GM03348 (cell line): ENCODE measurements around the gene PLEKHA1.

Experiments used
- DNase-seq: peaks from one replicate; pipeline ENCODE4 v3.0.0; 2012; ENCODE audit warnings: low spot score

The PLEKHA1 gene

GRCh38 chr10:122422266-122422989 lies 47.9 kb downstream of the PLEKHA1 start:
- no peak for DNase-seq

GRCh38 chr10:122424059-122424458 lies 49.6 kb downstream of the PLEKHA1 start:
- DNase-seq = no peak

- DNase-seq = no peak
Observed at GRCh38 chr10:122426829-122427228, 52.3 kb downstream of the PLEKHA1 start.

DNA sequence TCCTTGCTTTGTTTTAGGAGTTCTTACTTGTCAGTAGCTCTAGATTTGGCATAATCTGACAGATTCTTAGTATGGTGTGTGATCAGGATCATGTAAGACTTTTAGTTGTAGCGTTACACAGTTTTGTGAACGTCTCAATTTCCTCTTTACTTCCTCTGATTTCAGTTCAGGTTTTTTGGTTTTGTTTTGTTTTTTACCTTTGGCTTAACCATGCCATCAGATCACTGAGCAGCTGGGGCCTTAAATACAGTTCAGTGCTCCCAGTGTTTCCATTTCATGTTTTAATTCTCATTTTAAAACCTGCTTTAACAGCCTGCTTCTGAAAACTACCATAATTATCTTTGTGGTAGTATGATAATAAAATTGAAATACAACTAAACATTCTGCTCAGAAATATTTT lies 52.8 kb downstream of the PLEKHA1 start:
- DNase-seq = no peak

DNA sequence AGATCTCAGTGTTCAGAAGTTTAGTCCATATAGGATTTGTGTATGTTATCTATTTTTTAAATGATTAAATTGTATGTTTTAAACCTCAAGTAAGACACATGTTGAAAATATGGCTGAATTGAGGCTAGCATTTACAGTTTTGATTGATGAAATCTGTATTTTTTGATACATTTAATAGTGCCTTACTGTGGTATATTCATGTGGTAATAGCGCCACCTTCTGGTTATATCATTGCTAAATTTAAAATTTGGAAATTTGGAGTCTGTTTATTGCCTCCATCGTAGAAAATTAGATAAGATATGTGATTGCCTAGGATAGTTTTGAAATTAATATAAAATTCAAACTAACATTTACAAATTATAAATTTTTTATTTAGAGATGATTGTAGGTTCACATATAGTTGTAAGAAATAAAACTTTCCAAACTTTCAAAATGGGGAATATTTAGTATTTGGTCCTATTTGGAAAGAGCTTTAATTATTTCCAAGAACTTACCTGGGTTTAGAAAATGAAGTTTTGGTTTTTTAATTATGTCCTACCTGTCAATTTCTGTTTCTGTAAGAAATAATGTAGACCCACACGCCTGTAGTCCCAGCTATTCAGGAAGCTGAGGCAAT lies 60.8 kb downstream of the PLEKHA1 start:
- DNase-seq = peak; percentile 43

GRCh38 chr10:122441961-122442360 lies 67.5 kb downstream of the PLEKHA1 start:
- DNase-seq = peak; percentile 66

DNA sequence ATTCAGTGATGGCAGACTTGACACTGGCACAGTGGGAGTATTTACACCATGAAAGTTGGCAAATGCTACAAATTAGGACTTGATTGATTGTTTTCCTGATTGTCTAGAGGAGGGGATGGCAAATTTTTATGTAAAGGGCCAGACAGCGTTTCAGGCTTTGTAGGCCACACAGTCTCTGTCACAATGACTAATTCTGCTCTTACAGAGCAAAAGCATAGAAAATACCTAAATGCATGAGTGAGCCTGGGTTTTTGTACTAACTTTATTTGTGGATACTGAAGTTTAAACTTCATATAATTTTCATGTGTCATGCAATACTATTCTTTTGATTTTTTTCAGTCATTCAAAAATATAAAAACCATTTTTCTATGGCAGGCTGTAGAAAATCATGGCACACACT lies 71.0 kb downstream of the PLEKHA1 start:
- no peak for DNase-seq

- no peak for DNase-seq
Observed at GRCh38 chr10:122445904-122446303, 71.4 kb downstream of the PLEKHA1 start.

- no peak for DNase-seq
Observed at GRCh38 chr10:122446668-122447423, 72.3 kb downstream of the PLEKHA1 start.

DNA sequence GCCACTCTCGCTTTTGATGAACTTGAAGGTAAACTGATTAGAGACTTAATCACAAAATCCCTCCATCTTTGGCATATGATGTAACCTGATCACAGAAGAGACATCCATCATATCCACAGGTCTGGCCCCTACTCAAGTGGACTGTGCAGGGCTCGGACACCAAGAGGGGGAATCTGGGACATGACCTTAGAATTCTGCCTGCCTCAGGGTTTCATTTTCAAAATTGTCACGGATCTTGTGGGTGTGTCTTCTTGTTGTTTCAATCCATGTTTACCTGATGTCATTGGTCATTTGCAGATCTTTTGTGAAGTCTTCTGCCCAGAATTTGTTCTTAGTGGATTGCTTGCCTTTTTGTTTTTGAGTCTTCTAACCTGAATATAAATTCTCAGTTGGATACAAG lies 74.1 kb downstream of the PLEKHA1 start:
- no peak for DNase-seq

DNA sequence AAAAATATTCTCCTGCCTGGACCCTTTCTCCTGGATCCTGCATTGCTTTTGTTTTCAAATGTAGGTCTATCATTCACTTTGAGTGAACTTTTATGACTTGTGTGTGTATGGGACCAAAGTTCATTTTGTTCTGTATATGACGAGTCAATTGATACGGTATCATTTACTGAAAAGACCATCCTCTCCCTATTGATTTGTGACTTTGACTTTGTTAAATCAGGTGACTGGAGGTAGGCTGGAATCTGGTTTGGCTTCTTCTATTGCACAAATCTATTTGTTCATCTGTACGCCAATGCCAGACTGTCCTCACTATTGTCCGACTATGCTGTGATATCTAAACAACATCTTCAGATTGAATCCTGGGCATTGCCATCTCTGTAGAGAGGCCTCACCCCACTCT lies 74.6 kb downstream of the PLEKHA1 start:
- DNase-seq = no peak

- no peak for DNase-seq
Observed at GRCh38 chr10:122450353-122450990, 76.0 kb downstream of the PLEKHA1 start.

DNA sequence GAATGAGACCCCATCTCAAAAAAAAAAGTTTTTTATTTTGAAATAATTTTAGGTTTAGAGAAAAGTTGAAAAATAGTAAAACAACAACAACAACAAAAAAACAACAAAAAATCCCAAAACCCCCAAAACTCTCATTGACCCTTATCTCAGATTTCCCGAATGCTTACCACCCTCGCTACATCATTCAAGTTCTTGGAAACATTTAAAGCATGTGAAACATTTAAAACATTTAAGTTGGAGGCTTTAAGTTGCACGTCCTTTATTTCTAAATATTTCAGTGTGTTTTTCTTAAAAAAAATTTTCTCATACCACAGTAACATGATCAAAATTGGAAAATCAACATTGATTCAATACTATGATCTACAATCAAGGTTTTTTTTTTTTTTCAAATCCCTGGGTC lies 79.6 kb downstream of the PLEKHA1 start:
- no peak for DNase-seq

GRCh38 chr10:122454603-122455080 lies 80.1 kb downstream of the PLEKHA1 start, which contains the start of gene ARMS2:
Gene ARMS2, plus strand, starts transcription at chr10:122454653. Its CDS starts 75 bp downstream, at chr10:122454728.
- no peak for DNase-seq

DNA sequence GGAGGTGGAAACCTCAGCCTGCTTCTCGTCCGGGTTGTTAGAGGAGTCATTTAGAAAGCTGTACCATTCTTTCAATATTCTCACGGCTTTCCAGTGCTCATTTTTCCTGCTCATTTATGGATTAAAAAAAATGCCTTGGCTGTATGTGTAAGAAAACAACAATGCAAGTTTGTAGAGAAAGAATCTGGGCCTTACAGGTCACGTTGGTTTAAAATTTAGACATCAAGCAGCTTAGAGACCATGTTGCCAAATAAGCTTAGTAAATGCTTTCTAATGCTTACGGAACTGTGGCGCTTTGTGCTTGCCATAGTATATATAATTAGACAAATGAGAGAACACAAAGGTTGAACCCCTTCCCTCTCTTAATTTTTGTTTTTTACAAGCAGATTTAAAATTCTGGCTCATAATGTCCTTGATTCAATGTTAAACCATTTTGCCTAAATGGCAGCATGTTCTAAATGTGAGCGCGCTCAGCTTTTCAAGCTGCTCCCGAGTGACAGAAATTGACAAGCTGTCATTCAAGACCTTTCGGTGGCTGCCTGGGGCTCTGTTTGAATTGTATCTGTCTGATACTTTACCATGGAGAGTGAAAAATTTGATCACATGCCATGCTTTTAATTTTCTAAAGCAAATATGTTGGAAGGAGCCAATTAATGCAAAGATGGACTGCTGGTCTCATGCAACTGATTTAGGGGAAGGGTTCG lies 81.0 kb downstream of the PLEKHA1 start:
- no peak for DNase-seq

GRCh38 chr10:122457934-122458333 lies 83.4 kb downstream of the PLEKHA1 start:
- no peak for DNase-seq

- no peak for DNase-seq
Observed at GRCh38 chr10:122458693-122459092, 84.2 kb downstream of the PLEKHA1 start.

- DNase-seq = peak; percentile 39
Observed at GRCh38 chr10:122459561-122460273, 85.2 kb downstream of the PLEKHA1 start.

- DNase-seq = no peak
Observed at GRCh38 chr10:122460891-122461293, 86.4 kb downstream of the PLEKHA1 start.

GRCh38 chr10:122461367-122461728 lies 86.8 kb downstream of the PLEKHA1 start, which contains the start of gene HTRA1:
Gene HTRA1, plus strand, starts transcription at chr10:122461553. Its CDS starts 100 bp downstream, at chr10:122461653.
- DNase-seq = peak; percentile 95
